H1 (cell line): Measurements from ENCODE around the gene EXOC2. TPM values are rescaled to one million over a fixed set of nuclear protein-coding genes. Genes with fewer than 3 reads are reported as not detected.

Experiments used
- BCL11A ChIP-seq, 2 experiments: IDR thresholded peaks; one replicate each; pipeline ENCODE4 v1.6.1; 2011; ENCODE audit warnings: low read depth in 2 of 2, low read length in 2 of 2, mild to moderate bottlenecking in 2 of 2
- CBX8 ChIP-seq: fragments of 300-800, 300-1000 bp; sonication (generic); IDR thresholded peaks from 2 replicates; pipeline ENCODE4 v1.7.1; 2016; ENCODE audit warnings: low read depth, low read length, borderline replicate concordance
- CHD1 ChIP-seq: IDR thresholded peaks from 2 replicates; pipeline ENCODE4 v1.6.1; 2012; ENCODE audit warnings: low read depth, low read length, improper control_type of control experiment
- JUND ChIP-seq: IDR thresholded peaks from 2 replicates; pipeline ENCODE4 v1.6.1; 2011; ENCODE audit warnings: mild to moderate bottlenecking, improper control_type of control experiment, low read length
- POLR2AphosphoS5 ChIP-seq: IDR thresholded peaks from 2 replicates; pipeline ENCODE4 v1.6.1; 2011; ENCODE audit warnings: low read depth, low read length
- RFX5 ChIP-seq: IDR thresholded peaks from 2 replicates; pipeline ENCODE4 v1.6.1; 2011; ENCODE audit warnings: low read depth, low read length, improper control_type of control experiment, borderline replicate concordance
- RXRA ChIP-seq: IDR thresholded peaks from 2 replicates; pipeline ENCODE4 v1.6.1; 2011; ENCODE audit warnings: low read depth, mild to moderate bottlenecking, low read length, moderate library complexity; ENCODE audit not compliant: insufficient read depth
- TAF1 ChIP-seq: IDR thresholded peaks from 2 replicates; pipeline ENCODE4 v1.6.1; 2011; ENCODE audit warnings: mild to moderate bottlenecking, low read depth, low read length
- polyA plus RNA-seq, 7 experiments: library from polyadenylated mRNA; depleted of rRNA in 3 of 7; stranded (reverse) in 5 of 7; unstranded in 2 of 7; fragments of >200 nt in 5 of 7; fragments of 200-250 nt in 2 of 7; gene quantifications; 1 replicate in 5 of 7; 2 replicates in 1 of 7; 4 replicates in 1 of 7; pipeline versions ENCODE4 v1.2.1 to v1.2.3, GENCODE V29; 2011 to 2013; ENCODE audit warnings: missing spikeins in 2 of 7, mixed read lengths in 2 of 7
- total RNA-seq: library from RNA; stranded (reverse); fragmentation: NEBNext Ultra II Directional; extraction: Animal tissue kit (Norgen Biotek cat#: 25700); gene quantifications from 2 replicates; pipeline ENCODE4 v1.2.1, GENCODE V29; 2021
- TF ChIP-seq, protein P1 (sequence below): fragments of 300-600 bp; sonication (generic); IDR thresholded peaks from 2 replicates; pipeline ENCODE4 v1.7.1; 2012; ENCODE audit warnings: low read length, moderate library complexity, mild to moderate bottlenecking, inconsistent platforms; ENCODE audit not compliant: insufficient replicate concordance

Gene EXOC2
- total and polyA plus RNA-seq, 2 of the 8 experiments (the other 6 are each of a cell fraction or from before 2014, with no cell fraction given), result 25.5 to 44.4 TPM

GRCh38 chr6:445571-446417 lies 247.1 kb downstream of the EXOC2 start (continued):
- TF ChIP-seq, protein P1, sequence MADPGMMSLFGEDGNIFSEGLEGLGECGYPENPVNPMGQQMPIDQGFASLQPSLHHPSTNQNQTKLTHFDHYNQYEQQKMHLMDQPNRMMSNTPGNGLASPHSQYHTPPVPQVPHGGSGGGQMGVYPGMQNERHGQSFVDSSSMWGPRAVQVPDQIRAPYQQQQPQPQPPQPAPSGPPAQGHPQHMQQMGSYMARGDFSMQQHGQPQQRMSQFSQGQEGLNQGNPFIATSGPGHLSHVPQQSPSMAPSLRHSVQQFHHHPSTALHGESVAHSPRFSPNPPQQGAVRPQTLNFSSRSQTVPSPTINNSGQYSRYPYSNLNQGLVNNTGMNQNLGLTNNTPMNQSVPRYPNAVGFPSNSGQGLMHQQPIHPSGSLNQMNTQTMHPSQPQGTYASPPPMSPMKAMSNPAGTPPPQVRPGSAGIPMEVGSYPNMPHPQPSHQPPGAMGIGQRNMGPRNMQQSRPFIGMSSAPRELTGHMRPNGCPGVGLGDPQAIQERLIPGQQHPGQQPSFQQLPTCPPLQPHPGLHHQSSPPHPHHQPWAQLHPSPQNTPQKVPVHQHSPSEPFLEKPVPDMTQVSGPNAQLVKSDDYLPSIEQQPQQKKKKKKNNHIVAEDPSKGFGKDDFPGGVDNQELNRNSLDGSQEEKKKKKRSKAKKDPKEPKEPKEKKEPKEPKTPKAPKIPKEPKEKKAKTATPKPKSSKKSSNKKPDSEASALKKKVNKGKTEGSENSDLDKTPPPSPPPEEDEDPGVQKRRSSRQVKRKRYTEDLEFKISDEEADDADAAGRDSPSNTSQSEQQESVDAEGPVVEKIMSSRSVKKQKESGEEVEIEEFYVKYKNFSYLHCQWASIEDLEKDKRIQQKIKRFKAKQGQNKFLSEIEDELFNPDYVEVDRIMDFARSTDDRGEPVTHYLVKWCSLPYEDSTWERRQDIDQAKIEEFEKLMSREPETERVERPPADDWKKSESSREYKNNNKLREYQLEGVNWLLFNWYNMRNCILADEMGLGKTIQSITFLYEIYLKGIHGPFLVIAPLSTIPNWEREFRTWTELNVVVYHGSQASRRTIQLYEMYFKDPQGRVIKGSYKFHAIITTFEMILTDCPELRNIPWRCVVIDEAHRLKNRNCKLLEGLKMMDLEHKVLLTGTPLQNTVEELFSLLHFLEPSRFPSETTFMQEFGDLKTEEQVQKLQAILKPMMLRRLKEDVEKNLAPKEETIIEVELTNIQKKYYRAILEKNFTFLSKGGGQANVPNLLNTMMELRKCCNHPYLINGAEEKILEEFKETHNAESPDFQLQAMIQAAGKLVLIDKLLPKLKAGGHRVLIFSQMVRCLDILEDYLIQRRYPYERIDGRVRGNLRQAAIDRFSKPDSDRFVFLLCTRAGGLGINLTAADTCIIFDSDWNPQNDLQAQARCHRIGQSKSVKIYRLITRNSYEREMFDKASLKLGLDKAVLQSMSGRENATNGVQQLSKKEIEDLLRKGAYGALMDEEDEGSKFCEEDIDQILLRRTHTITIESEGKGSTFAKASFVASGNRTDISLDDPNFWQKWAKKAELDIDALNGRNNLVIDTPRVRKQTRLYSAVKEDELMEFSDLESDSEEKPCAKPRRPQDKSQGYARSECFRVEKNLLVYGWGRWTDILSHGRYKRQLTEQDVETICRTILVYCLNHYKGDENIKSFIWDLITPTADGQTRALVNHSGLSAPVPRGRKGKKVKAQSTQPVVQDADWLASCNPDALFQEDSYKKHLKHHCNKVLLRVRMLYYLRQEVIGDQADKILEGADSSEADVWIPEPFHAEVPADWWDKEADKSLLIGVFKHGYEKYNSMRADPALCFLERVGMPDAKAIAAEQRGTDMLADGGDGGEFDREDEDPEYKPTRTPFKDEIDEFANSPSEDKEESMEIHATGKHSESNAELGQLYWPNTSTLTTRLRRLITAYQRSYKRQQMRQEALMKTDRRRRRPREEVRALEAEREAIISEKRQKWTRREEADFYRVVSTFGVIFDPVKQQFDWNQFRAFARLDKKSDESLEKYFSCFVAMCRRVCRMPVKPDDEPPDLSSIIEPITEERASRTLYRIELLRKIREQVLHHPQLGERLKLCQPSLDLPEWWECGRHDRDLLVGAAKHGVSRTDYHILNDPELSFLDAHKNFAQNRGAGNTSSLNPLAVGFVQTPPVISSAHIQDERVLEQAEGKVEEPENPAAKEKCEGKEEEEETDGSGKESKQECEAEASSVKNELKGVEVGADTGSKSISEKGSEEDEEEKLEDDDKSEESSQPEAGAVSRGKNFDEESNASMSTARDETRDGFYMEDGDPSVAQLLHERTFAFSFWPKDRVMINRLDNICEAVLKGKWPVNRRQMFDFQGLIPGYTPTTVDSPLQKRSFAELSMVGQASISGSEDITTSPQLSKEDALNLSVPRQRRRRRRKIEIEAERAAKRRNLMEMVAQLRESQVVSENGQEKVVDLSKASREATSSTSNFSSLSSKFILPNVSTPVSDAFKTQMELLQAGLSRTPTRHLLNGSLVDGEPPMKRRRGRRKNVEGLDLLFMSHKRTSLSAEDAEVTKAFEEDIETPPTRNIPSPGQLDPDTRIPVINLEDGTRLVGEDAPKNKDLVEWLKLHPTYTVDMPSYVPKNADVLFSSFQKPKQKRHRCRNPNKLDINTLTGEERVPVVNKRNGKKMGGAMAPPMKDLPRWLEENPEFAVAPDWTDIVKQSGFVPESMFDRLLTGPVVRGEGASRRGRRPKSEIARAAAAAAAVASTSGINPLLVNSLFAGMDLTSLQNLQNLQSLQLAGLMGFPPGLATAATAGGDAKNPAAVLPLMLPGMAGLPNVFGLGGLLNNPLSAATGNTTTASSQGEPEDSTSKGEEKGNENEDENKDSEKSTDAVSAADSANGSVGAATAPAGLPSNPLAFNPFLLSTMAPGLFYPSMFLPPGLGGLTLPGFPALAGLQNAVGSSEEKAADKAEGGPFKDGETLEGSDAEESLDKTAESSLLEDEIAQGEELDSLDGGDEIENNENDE, result no peak
- no peak for TF ChIP-seq RXRA
- no peak for TF ChIP-seq BCL11A (IDR thresholded peaks at IDR 0.05; ENCODE audit: low read depth in 2 of 2, low read length in 2 of 2)
- no peak for TF ChIP-seq RFX5
- no peak for TF ChIP-seq JUND
- TF ChIP-seq CHD1, result no peak
- no peak for TF ChIP-seq TAF1
- no peak for TF ChIP-seq CBX8
- no peak for TF ChIP-seq POLR2AphosphoS5
